SK-N-SH (cell line): Measurements from ENCODE around the gene CDH13.

Experiments
- CTCF ChIP-seq: fragments of 200-600 bp; sonication (generic); IDR thresholded peaks from 2 replicates; pipeline ENCODE4 v1.6.1; 2017; ENCODE audit warnings: antibody characterized with exemption, mild to moderate bottlenecking, moderate library complexity
- GABPA ChIP-seq: IDR thresholded peaks from 2 replicates; pipeline ENCODE4 v1.4.0; 2012; ENCODE audit warnings: low read depth, mild to moderate bottlenecking
- SIN3A ChIP-seq: IDR thresholded peaks from 2 replicates; pipeline ENCODE4 v1.6.1; 2012; ENCODE audit warnings: low read depth, mild to moderate bottlenecking, low read length, moderate library complexity, borderline replicate concordance
- TF ChIP-seq, protein P1 (sequence below): IDR thresholded peaks from 2 replicates; pipeline ENCODE4; 2012

DNA sequence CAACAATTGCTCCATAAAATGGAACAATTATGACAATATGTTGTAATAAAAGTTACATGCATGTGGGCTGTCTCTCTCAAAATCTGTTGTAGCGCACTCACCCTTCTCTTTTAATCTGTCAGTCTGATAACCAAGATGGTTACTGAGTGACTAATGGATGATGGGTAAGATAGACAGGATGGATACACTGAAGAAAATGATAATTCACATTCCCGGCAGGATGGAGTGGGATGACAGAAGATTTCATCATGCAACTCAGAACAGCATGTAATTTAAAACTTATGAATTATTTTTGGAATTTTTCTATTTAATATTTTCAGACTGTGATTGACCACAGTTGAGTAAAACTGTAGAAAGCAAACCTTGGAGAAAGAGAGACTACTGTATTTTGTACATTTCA, 30.5 kb downstream of the CDH13 start:
- no peak for TF ChIP-seq CTCF
- TF ChIP-seq GABPA: no peak
- 0 out of 2 replicates have a peak, but pooled peaks have one; percentile 23 for TF ChIP-seq SIN3A
- TF ChIP-seq, protein P1, sequence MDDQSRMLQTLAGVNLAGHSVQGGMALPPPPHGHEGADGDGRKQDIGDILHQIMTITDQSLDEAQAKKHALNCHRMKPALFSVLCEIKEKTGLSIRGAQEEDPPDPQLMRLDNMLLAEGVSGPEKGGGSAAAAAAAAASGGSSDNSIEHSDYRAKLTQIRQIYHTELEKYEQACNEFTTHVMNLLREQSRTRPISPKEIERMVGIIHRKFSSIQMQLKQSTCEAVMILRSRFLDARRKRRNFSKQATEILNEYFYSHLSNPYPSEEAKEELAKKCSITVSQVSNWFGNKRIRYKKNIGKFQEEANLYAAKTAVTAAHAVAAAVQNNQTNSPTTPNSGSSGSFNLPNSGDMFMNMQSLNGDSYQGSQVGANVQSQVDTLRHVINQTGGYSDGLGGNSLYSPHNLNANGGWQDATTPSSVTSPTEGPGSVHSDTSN: peak; percentile 90
